Neural cell (in vitro differentiated cells): Measurements from ENCODE around the gene C17orf58. TPM values are rescaled to one million over a fixed set of nuclear protein-coding genes. Genes with fewer than 3 reads are reported as not detected.
A peak's percentile ranks its signal among the peaks of the same experiment; 100 is the strongest.
"Not testable (repeated sequence)": the region's sequence is repeated elsewhere in the genome, so short reads cannot be mapped to it uniquely, and the experiment has no call there.

ENCODE experiments used
- H2AFZ ChIP-seq: fragments of 200-600, 300-800 bp; sonication (generic), shearing (Covaris generic); 2 replicates; pipeline ENCODE4 v1.6.0; 2014; ENCODE audit warnings: low read depth, mild to moderate bottlenecking, antibody characterized with exemption, low read length, moderate library complexity
- H3F3A ChIP-seq: fragments of 200-600 bp; shearing (Covaris generic); 2 replicates; pipeline ENCODE4 v1.6.1; 2016; ENCODE audit warnings: mild to moderate bottlenecking, moderate library complexity, mixed read lengths, antibody characterized with exemption, low read length; ENCODE audit not compliant: insufficient read depth, poor library complexity, severe bottlenecking
- H3K27ac ChIP-seq: fragments of 200-600, 300-800 bp; sonication (generic), shearing (Covaris generic); 2 replicates; pipeline ENCODE4 v1.5.1; 2014; ENCODE audit warnings: mild to moderate bottlenecking, low read length, moderate library complexity
- H3K27me3 ChIP-seq: fragments of 300-800, 200-600 bp; sonication (generic), shearing (Covaris generic); 2 replicates; pipeline ENCODE4 v1.6.0; 2014; ENCODE audit warnings: mild to moderate bottlenecking, low read depth, low read length, moderate library complexity; ENCODE audit not compliant: insufficient read depth
- H3K36me3 ChIP-seq: fragments of 300-800, 200-600 bp; sonication (generic), shearing (Covaris generic); 2 replicates; pipeline ENCODE4 v1.5.1; 2014; ENCODE audit warnings: mild to moderate bottlenecking, antibody characterized with exemption, low read length, moderate library complexity; ENCODE audit not compliant: insufficient read depth
- H3K4me2 ChIP-seq: fragments of 300-800, 200-600 bp; sonication (generic), shearing (Covaris generic); 2 replicates; pipeline ENCODE4 v1.6.0; 2014; ENCODE audit warnings: mild to moderate bottlenecking, low read length
- H3K4me3 ChIP-seq: fragments of 300-800, 200-600 bp; sonication (generic), shearing (Covaris generic); 2 replicates; pipeline ENCODE4 v1.5.1; 2014; ENCODE audit warnings: mild to moderate bottlenecking, low read length, moderate library complexity
- H3K79me2 ChIP-seq: fragments of 200-600 bp; shearing (Covaris generic); replicated peaks from 2 replicates; pipeline ENCODE4 v1.6.0; 2014; ENCODE audit warnings: mild to moderate bottlenecking, low read length, moderate library complexity; ENCODE audit not compliant: insufficient read depth
- H3K9ac ChIP-seq: fragments of 300-800, 200-600 bp; sonication (generic), shearing (Covaris generic); 2 replicates; pipeline ENCODE4 v1.6.1; 2016; ENCODE audit warnings: mild to moderate bottlenecking, low read length, mixed read lengths
- H3K9me2 ChIP-seq: fragments of 200-600 bp; shearing (Covaris generic); 2 replicates; pipeline ENCODE4 v1.6.1; 2016; ENCODE audit warnings: mild to moderate bottlenecking, low read length, mixed read lengths; ENCODE audit not compliant: insufficient read depth
- H3K9me3 ChIP-seq: fragments of 200-600, 300-800 bp; sonication (generic), shearing (Covaris generic); 2 replicates; pipeline ENCODE4 v1.6.1; 2016; ENCODE audit warnings: mild to moderate bottlenecking, mixed run types, low read length, moderate library complexity, mixed read lengths
- H4K20me1 ChIP-seq: fragments of 200-600 bp; shearing (Covaris generic); 2 replicates; pipeline ENCODE4 v1.6.1; 2016; ENCODE audit warnings: mild to moderate bottlenecking, mixed run types; ENCODE audit not compliant: insufficient read depth
- CTCF ChIP-seq: fragments of 450-650 bp; IDR thresholded peaks from 2 replicates; pipeline ENCODE4 v1.5.1; 2014; ENCODE audit warnings: antibody characterized with exemption, mild to moderate bottlenecking, moderate library complexity; ENCODE audit not compliant: poor library complexity, severe bottlenecking
- EP300 ChIP-seq: fragments of 450-650 bp; conservative IDR thresholded peaks from 2 replicates; pipeline ENCODE4 v1.6.1; 2014; ENCODE audit warnings: antibody characterized with exemption, mild to moderate bottlenecking, moderate library complexity; ENCODE audit not compliant: poor library complexity, severe bottlenecking
- EZH2 ChIP-seq: fragments of 200-600, 300-800 bp; shearing (Covaris generic), sonication (generic); IDR thresholded peaks from 2 replicates; pipeline ENCODE4 v1.6.1; 2014; ENCODE audit warnings: antibody characterized with exemption, low read length, borderline replicate concordance, mild to moderate bottlenecking; ENCODE audit not compliant: insufficient read depth, poor library complexity, severe bottlenecking
- MXI1 ChIP-seq: fragments of 450-650 bp; conservative IDR thresholded peaks from 2 replicates; pipeline ENCODE4 v1.6.1; 2014; ENCODE audit warnings: antibody characterized with exemption, mild to moderate bottlenecking; ENCODE audit not compliant: poor library complexity, severe bottlenecking
- POLR2AphosphoS5 ChIP-seq: IDR thresholded peaks from 2 replicates; pipeline ENCODE4 v1.6.1; 2012
- RAD21 ChIP-seq: fragments of 450-650 bp; conservative IDR thresholded peaks from 2 replicates; pipeline ENCODE4 v1.6.1; 2014; ENCODE audit warnings: antibody characterized with exemption, mild to moderate bottlenecking, moderate library complexity
- SMC3 ChIP-seq: fragments of 450-650 bp; conservative IDR thresholded peaks from 2 replicates; pipeline ENCODE4 v1.6.1; 2014; ENCODE audit warnings: antibody characterized with exemption, mild to moderate bottlenecking, moderate library complexity; ENCODE audit not compliant: poor library complexity
- TAF1 ChIP-seq: IDR thresholded peaks from 2 replicates; pipeline ENCODE4 v1.6.1; 2012; ENCODE audit warnings: low read depth
- polyA plus RNA-seq: library from polyadenylated mRNA; depleted of rRNA; stranded (reverse); fragments of >200 nt; gene quantifications from 2 replicates; pipeline ENCODE4 v1.2.3, GENCODE V29; 2014
- TF ChIP-seq, protein P1 (sequence below): IDR thresholded peaks from 2 replicates; pipeline ENCODE4 v1.6.1; 2012; ENCODE audit warnings: borderline replicate concordance

Gene C17orf58
- polyA plus RNA-seq, 1 donor from 2014 or later = 54.5 TPM

- not testable (repeated sequence) for H3F3A ChIP-seq, H3K27me3 ChIP-seq, H3K79me2 ChIP-seq, H3K36me3 ChIP-seq, H3K9me3 ChIP-seq, H4K20me1 ChIP-seq, H3K4me3 ChIP-seq, H3K9ac ChIP-seq, H3K4me2 ChIP-seq, H3K9me2 ChIP-seq, H3K27ac ChIP-seq, H2AFZ ChIP-seq
These were observed 26.3 kb upstream of the C17orf58 start for GRCh38 chr17:68022547-68022946.

GRCh38 chr17:68021963-68022362 is 25.7 kb upstream of the C17orf58 start:
- H2AFZ ChIP-seq = no peak overlapping the region
- H3K79me2 ChIP-seq = no peaks in the 10 kb centered on the region
- H3K9ac ChIP-seq = no peak overlapping the region
- H3K4me3 ChIP-seq = no peak overlapping the region
- H3K27me3 ChIP-seq = no peaks in the 10 kb centered on the region
- H4K20me1 ChIP-seq = no peaks in the 10 kb centered on the region
- H3K4me2 ChIP-seq = no peak overlapping the region
- H3K9me3 ChIP-seq = no peaks in the 10 kb centered on the region
- H3K9me2 ChIP-seq = no peaks in the 10 kb centered on the region
- TF ChIP-seq CTCF = no peak
- no peak for TF ChIP-seq SMC3
- TF ChIP-seq TAF1 = no peak
- TF ChIP-seq EZH2 = no peak
- no peak for TF ChIP-seq MXI1
- no peak for TF ChIP-seq EP300
- TF ChIP-seq POLR2AphosphoS5 = no peak
- TF ChIP-seq, protein P1, sequence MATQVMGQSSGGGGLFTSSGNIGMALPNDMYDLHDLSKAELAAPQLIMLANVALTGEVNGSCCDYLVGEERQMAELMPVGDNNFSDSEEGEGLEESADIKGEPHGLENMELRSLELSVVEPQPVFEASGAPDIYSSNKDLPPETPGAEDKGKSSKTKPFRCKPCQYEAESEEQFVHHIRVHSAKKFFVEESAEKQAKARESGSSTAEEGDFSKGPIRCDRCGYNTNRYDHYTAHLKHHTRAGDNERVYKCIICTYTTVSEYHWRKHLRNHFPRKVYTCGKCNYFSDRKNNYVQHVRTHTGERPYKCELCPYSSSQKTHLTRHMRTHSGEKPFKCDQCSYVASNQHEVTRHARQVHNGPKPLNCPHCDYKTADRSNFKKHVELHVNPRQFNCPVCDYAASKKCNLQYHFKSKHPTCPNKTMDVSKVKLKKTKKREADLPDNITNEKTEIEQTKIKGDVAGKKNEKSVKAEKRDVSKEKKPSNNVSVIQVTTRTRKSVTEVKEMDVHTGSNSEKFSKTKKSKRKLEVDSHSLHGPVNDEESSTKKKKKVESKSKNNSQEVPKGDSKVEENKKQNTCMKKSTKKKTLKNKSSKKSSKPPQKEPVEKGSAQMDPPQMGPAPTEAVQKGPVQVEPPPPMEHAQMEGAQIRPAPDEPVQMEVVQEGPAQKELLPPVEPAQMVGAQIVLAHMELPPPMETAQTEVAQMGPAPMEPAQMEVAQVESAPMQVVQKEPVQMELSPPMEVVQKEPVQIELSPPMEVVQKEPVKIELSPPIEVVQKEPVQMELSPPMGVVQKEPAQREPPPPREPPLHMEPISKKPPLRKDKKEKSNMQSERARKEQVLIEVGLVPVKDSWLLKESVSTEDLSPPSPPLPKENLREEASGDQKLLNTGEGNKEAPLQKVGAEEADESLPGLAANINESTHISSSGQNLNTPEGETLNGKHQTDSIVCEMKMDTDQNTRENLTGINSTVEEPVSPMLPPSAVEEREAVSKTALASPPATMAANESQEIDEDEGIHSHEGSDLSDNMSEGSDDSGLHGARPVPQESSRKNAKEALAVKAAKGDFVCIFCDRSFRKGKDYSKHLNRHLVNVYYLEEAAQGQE = no peak
- TF ChIP-seq RAD21 = no peak
- no peak overlapping the region for H3K27ac ChIP-seq
- H3F3A ChIP-seq = no peaks in the 10 kb centered on the region
- no peaks in the 10 kb centered on the region for H3K36me3 ChIP-seq

DNA sequence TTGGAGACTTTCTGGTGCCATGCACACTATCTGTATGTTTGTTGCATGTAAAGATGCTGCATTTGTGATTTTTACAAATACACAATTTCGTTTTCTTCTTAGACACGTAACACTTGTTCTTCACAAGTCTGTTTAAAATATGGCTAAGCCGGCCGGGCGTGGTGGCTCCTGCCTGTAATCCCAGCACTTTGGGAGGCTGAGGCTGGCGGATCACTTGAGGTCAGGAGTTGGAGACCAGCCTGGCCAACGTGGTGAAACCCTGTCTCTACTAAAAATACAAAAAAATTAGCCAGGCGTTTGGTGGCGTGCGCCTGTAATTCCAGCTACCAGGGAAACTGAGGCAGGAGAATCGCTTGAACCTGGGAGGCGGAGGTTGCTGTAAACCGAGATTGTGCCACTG is 24.5 kb upstream of the C17orf58 start:
- Histone ChIP-seq H3K4me3 (peak overlapping the region; percentile 83), H3K9ac (peak overlapping the region; percentile 72), H3K4me2 (peak overlapping the region; percentile 73)
- not testable (repeated sequence) for H3K9me2 ChIP-seq, H4K20me1 ChIP-seq, H2AFZ ChIP-seq, H3K27ac ChIP-seq, H3K79me2 ChIP-seq, H3F3A ChIP-seq, H3K36me3 ChIP-seq, H3K9me3 ChIP-seq, H3K27me3 ChIP-seq
